ENCODE measurements around the gene PEX26.
A peak's percentile ranks its signal among the peaks of the same experiment; 100 is the strongest.
"Not testable (repeated sequence)": the region's sequence is repeated elsewhere in the genome, so short reads cannot be mapped to it uniquely, and the experiment has no call there.

The PEX26 gene

GRCh38 chr22:18056807-18057474 lies 20.8 kb upstream of the PEX26 start:
- no peak for DNase-seq (ENCODE audit: low read depth, low spot score)

- peak; percentile 82 for DNase-seq (ENCODE audit: low read depth, low spot score)
Observed at GRCh38 chr22:18057568-18058209, 20.1 kb upstream of the PEX26 start.

- DNase-seq (ENCODE audit: low read depth, low spot score), result no peak
Observed at GRCh38 chr22:18058371-18059093, 19.3 kb upstream of the PEX26 start.

GRCh38 chr22:18059094-18059417 lies 18.7 kb upstream of the PEX26 start:
- no peak for DNase-seq (ENCODE audit: low read depth, low spot score)

- no peak for DNase-seq (ENCODE audit: low read depth, low spot score)
Observed at GRCh38 chr22:18059473-18059872, 18.3 kb upstream of the PEX26 start.

GRCh38 chr22:18059991-18060390 lies 17.8 kb upstream of the PEX26 start:
- DNase-seq (ENCODE audit: low read depth, low spot score), result no peak

- no peak for DNase-seq (ENCODE audit: low read depth, low spot score)
Observed at GRCh38 chr22:18060646-18061620, 16.9 kb upstream of the PEX26 start.

- no peak for DNase-seq (ENCODE audit: low read depth, low spot score)
Observed at GRCh38 chr22:18062421-18062820, 15.4 kb upstream of the PEX26 start.

- no peak for DNase-seq (ENCODE audit: low read depth, low spot score)
Observed at GRCh38 chr22:18063306-18063705, 14.5 kb upstream of the PEX26 start.

GRCh38 chr22:18063715-18064114 lies 14.1 kb upstream of the PEX26 start:
- DNase-seq (ENCODE audit: low read depth, low spot score), result not testable (repeated sequence)

GRCh38 chr22:18064636-18065035 lies 13.2 kb upstream of the PEX26 start:
- DNase-seq (ENCODE audit: low read depth, low spot score), result no peak

- DNase-seq (ENCODE audit: low read depth, low spot score), result no peak
Observed at GRCh38 chr22:18065256-18065655, 12.5 kb upstream of the PEX26 start.

GRCh38 chr22:18066181-18066859 lies 11.5 kb upstream of the PEX26 start:
- DNase-seq (ENCODE audit: low read depth, low spot score), result no peak

- DNase-seq (ENCODE audit: low read depth, low spot score), result no peak
Observed at GRCh38 chr22:18067121-18067520, 10.7 kb upstream of the PEX26 start.

- no peak for DNase-seq (ENCODE audit: low read depth, low spot score)
Observed at GRCh38 chr22:18067548-18068341, 10.0 kb upstream of the PEX26 start.

- DNase-seq (ENCODE audit: low read depth, low spot score), result no peak
Observed at GRCh38 chr22:18068381-18068988, 9.3 kb upstream of the PEX26 start.

- DNase-seq (ENCODE audit: low read depth, low spot score), result no peak
Observed at GRCh38 chr22:18069041-18069440, 8.7 kb upstream of the PEX26 start.

- DNase-seq (ENCODE audit: low read depth, low spot score), result no peak
Observed at GRCh38 chr22:18070041-18070440, 7.7 kb upstream of the PEX26 start.

GRCh38 chr22:18070556-18071306 lies 7.1 kb upstream of the PEX26 start:
- no peak for DNase-seq (ENCODE audit: low read depth, low spot score)
